SK-N-MC (cell line): ENCODE measurements around the gene HDAC4.

Source experiments
- EZH2 ChIP-seq: fragments of 200-600 bp; sonication (generic); IDR thresholded peaks from one replicate; pipeline ENCODE4 v1.6.1; 2017; ENCODE audit warnings: antibody characterized with exemption
- POLR2AphosphoS5 ChIP-seq: IDR thresholded peaks from 2 replicates; pipeline ENCODE4 v1.6.1; 2012; ENCODE audit warnings: mild to moderate bottlenecking, low read depth, low read length, borderline replicate concordance

DNA sequence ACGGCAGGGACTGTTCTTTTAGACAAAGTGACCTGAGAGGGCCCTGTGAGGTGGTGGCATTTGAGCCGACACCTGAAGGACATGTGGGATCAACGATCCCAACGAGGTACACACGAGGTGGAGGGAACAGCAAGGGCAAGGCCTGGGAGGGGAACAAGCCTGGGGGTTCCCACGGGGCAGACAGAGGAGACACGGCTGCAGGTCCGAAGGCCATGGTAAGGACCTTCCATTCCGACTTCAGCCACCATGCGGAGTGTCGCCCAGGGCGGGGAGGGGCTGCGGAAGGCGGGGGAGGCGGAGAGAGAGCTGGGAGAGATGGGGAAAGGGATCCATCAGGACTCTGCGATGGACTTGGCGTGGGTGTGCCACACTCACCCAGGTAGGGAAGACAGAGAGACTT is 151.8 kb downstream of the HDAC4 start:
- TF ChIP-seq EZH2 = no peak
- TF ChIP-seq POLR2AphosphoS5 = no peak
